LNCaP clone FGC (cell line): ENCODE data around the gene CACHD1.
A peak's percentile ranks its signal among the peaks of the same experiment; 100 is the strongest.
"Not testable (repeated sequence)": the region's sequence is repeated elsewhere in the genome, so short reads cannot be mapped to it uniquely, and the experiment has no call there.

Experiments
- DNase-seq: peaks from one replicate; pipeline ENCODE4 v3.0.0-alpha.2; 2011; ENCODE audit warnings: low read depth
- H3K4me3 ChIP-seq: 2 replicates; pipeline ENCODE4 v1.5.1; 2011; ENCODE audit warnings: mild to moderate bottlenecking, low read depth, low read length, control low read depth
- TF ChIP-seq, protein P1 (sequence below): IDR thresholded peaks from 2 replicates; pipeline ENCODE4 v1.5.1; 2012; ENCODE audit warnings: mild to moderate bottlenecking; ENCODE audit not compliant: control insufficient read depth, insufficient read depth; ENCODE audit errors: extremely low read depth

Gene CACHD1

GRCh38 chr1:64499966-64500365, 30.0 kb downstream of the CACHD1 start:
- TF ChIP-seq, protein P1, sequence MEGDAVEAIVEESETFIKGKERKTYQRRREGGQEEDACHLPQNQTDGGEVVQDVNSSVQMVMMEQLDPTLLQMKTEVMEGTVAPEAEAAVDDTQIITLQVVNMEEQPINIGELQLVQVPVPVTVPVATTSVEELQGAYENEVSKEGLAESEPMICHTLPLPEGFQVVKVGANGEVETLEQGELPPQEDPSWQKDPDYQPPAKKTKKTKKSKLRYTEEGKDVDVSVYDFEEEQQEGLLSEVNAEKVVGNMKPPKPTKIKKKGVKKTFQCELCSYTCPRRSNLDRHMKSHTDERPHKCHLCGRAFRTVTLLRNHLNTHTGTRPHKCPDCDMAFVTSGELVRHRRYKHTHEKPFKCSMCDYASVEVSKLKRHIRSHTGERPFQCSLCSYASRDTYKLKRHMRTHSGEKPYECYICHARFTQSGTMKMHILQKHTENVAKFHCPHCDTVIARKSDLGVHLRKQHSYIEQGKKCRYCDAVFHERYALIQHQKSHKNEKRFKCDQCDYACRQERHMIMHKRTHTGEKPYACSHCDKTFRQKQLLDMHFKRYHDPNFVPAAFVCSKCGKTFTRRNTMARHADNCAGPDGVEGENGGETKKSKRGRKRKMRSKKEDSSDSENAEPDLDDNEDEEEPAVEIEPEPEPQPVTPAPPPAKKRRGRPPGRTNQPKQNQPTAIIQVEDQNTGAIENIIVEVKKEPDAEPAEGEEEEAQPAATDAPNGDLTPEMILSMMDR = no peak
- H3K4me3 ChIP-seq = no peak overlapping the region
- DNase-seq = no peak

DNA sequence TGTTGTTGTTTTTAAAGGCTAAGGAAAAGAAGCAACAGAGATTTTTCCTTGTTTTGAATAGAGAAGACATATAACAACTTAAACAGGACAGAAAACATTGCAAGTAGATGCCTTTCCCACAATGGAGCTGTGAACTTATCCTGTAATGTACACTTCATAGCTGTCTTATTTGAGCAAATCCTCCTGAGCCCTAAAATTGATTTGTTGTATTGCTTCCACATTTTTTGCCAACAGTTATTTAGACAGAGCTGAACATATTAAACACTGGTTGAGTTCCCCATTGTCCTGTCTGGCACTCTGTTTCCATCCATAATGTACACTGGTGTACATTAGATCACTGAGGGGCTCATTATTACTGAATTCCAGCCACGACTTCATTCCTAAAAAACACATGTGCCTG, 32.2 kb downstream of the CACHD1 start:
- no peak for DNase-seq
- TF ChIP-seq, protein P1 = no peak
- H3K4me3 ChIP-seq = no peak overlapping the region

- TF ChIP-seq, protein P1 = no peak
- no peak for DNase-seq
- no peak overlapping the region for H3K4me3 ChIP-seq
These were observed 33.0 kb downstream of the CACHD1 start for GRCh38 chr1:64502931-64503330.

DNA sequence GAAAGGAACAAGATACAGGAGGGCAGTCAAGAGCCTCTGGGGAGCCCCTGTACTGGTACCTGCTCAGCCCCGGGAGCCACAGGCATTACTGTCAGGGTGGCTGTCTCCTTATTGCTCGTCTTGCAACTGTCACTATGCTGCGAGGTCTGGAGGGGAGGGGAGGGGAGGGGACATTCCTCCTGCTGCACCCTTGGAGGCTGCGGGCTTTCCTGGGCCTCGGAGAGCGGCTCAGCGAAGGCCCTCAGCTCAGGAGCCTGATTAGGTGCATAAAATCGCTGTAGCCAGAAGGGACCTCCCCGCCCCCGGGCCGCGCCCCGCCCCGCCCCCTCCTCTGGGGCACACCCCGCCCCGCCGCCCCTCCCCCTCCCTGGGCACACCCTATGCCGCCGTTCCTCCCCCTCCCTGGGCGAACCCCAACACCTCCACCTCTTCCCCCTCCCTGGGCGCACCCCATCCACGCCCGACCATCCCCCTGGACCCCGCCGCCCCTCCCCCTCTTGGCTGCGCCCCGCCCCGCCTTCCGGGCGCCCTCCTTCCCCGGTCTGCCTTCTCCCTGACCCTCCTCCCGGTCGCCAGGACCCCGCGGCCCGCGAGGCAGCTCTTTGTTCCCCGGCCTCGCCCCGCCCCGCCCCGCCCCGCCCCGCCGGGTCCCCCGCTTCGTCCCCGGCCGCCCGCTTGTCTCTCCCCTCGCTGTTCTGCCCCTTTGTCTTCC, 35.5 kb downstream of the CACHD1 start:
- no peak for DNase-seq
- no peak overlapping the region for H3K4me3 ChIP-seq
- TF ChIP-seq, protein P1 = no peak

GRCh38 chr1:64505944-64506655, 36.2 kb downstream of the CACHD1 start:
- DNase-seq = peak; percentile 11
- TF ChIP-seq, protein P1 = no peak
- no peak overlapping the region for H3K4me3 ChIP-seq

- TF ChIP-seq, protein P1 = no peak
- no peak overlapping the region for H3K4me3 ChIP-seq
- no peak for DNase-seq
These were observed 38.7 kb downstream of the CACHD1 start for GRCh38 chr1:64508629-64509028.

DNA sequence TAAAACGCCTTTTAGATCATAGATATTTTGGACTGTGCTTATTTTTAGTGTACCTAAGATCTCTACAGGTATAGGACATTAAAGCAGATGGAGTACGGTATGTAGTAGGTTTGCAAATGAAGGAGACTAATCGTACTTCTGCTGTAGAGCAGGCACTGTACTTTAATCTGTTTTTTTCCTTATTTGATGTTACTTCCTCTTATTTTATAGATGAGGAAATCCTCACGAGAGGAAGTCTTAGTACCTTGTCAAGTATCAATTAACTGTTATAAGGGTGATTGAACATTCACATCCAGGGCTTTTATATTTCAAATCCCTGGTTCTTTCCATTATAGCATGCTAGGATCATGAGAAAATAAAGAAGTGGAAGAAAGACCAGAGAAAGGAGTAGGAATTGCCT, 41.1 kb downstream of the CACHD1 start:
- H3K4me3 ChIP-seq = no peak overlapping the region
- no peak for DNase-seq
- TF ChIP-seq, protein P1 = no peak

- DNase-seq, H3K4me3 ChIP-seq: not testable (repeated sequence)
These were observed 42.3 kb downstream of the CACHD1 start for GRCh38 chr1:64512206-64512605.
